Stomach (tissue), 4 donors: Measurements from ENCODE around the gene NSF.

Experiments used
- POLR2A ChIP-seq, 4 donors: fragments of 450-650 bp; IDR thresholded peaks; one replicate each; pipeline ENCODE4 v1.6.1; 2016; ENCODE audit warnings: antibody characterized with exemption in 4 of 4, control low read depth in 2 of 4, mild to moderate bottlenecking in 1 of 4, moderate library complexity in 1 of 4
- TF ChIP-seq, protein P1 (sequence below), 7 experiments: fragments of 450-650 bp in 4 of 7; fragments of 200-600 bp in 3 of 7; sonication (generic) in 3 of 7; IDR thresholded peaks; one replicate each; pipeline ENCODE4 v1.5.1; 2016 to 2019; ENCODE audit warnings: antibody characterized with exemption in 7 of 7, control low read depth in 2 of 7, mild to moderate bottlenecking in 1 of 7

DNA sequence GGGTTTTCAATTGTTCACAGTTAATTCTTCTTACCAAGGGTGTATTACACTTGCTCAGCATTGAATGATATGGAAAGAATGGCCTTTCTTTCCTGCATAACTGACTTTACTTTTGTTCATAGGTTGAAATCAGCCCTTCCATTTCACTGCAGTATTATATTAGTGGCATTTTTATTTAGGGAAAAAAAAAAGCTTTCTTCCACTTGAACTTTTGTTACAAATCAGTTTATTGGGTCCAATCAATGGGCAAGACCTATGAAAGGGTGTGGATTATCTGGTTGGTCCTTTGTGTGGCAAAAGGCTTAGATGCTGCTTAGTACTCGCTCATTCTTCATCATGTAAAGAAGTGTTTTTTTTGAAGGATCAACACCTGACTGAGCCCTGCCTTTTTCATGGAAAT is 154.0 kb downstream of the NSF start:
- TF ChIP-seq POLR2A (IDR thresholded peaks at IDR 0.05) = no peak
- TF ChIP-seq, protein P1, sequence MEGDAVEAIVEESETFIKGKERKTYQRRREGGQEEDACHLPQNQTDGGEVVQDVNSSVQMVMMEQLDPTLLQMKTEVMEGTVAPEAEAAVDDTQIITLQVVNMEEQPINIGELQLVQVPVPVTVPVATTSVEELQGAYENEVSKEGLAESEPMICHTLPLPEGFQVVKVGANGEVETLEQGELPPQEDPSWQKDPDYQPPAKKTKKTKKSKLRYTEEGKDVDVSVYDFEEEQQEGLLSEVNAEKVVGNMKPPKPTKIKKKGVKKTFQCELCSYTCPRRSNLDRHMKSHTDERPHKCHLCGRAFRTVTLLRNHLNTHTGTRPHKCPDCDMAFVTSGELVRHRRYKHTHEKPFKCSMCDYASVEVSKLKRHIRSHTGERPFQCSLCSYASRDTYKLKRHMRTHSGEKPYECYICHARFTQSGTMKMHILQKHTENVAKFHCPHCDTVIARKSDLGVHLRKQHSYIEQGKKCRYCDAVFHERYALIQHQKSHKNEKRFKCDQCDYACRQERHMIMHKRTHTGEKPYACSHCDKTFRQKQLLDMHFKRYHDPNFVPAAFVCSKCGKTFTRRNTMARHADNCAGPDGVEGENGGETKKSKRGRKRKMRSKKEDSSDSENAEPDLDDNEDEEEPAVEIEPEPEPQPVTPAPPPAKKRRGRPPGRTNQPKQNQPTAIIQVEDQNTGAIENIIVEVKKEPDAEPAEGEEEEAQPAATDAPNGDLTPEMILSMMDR (IDR thresholded peaks at IDR 0.05) = no peak
